ENCODE data around the gene HABP4.

- TF ChIP-seq, protein P1, sequence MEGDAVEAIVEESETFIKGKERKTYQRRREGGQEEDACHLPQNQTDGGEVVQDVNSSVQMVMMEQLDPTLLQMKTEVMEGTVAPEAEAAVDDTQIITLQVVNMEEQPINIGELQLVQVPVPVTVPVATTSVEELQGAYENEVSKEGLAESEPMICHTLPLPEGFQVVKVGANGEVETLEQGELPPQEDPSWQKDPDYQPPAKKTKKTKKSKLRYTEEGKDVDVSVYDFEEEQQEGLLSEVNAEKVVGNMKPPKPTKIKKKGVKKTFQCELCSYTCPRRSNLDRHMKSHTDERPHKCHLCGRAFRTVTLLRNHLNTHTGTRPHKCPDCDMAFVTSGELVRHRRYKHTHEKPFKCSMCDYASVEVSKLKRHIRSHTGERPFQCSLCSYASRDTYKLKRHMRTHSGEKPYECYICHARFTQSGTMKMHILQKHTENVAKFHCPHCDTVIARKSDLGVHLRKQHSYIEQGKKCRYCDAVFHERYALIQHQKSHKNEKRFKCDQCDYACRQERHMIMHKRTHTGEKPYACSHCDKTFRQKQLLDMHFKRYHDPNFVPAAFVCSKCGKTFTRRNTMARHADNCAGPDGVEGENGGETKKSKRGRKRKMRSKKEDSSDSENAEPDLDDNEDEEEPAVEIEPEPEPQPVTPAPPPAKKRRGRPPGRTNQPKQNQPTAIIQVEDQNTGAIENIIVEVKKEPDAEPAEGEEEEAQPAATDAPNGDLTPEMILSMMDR (IDR thresholded peaks at IDR 0.05 in 2 of 3, conservative IDR thresholded peaks at IDR 0.05 in 1 of 3; ENCODE audit: borderline replicate concordance in 1 of 3, insufficient read depth in 1 of 3, low read depth in 2 of 3, low read length in 2 of 3), result no peak
- TF ChIP-seq POLR2AphosphoS5 (IDR thresholded peaks at IDR 0.05; ENCODE audit: low read depth, low read length) (no peak), TCF7L2 (IDR thresholded peaks at IDR 0.05; ENCODE audit: borderline replicate concordance, extremely low read depth, insufficient read depth, insufficient read length) (no peak), EZH2phosphoT487 (IDR thresholded peaks at IDR 0.05; ENCODE audit: borderline replicate concordance) (no peak), REST (IDR thresholded peaks at IDR 0.05; ENCODE audit: low read depth) (no peak), POLR2A (IDR thresholded peaks at IDR 0.05; ENCODE audit: borderline replicate concordance, extremely low read depth, insufficient read depth, insufficient read length) (no peak)
Observed at GRCh38 chr9:96457266-96457665, 7.3 kb downstream of the HABP4 start.

All from HCT116 (cell line).